CD4-positive, alpha-beta T cell treated with Interleukin-4 for 1 hour (primary cell): Measurements from ENCODE around the gene ROCK2.
"Not testable (repeated sequence)": the region's sequence is repeated elsewhere in the genome, so short reads cannot be mapped to it uniquely, and the experiment has no call there.

ENCODE experiments used
- DNase-seq, 2 donors: peaks; one replicate each; pipeline ENCODE4 v3.0.0-alpha.2; 2020 to 2022

The ROCK2 gene

DNA sequence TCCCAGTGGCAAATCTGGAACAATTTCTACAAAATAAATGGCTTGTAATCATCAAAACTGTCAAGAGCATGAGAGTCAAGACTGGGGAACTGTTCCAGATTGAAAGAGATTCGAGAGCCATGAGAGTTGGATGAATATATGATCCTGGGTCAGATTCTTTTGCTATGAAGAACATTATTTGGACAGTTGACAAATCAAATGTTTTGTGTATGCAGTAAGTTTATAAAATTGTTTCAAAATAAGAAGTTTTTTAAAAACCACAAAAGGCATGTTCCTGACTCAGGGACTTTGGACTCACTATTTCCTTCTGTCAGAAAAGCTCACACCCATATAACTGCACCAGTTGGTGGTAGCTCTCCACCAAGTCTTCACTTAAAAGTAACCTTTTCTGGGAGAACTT lies 38.5 kb downstream of the ROCK2 start:
- no peak for DNase-seq

DNA sequence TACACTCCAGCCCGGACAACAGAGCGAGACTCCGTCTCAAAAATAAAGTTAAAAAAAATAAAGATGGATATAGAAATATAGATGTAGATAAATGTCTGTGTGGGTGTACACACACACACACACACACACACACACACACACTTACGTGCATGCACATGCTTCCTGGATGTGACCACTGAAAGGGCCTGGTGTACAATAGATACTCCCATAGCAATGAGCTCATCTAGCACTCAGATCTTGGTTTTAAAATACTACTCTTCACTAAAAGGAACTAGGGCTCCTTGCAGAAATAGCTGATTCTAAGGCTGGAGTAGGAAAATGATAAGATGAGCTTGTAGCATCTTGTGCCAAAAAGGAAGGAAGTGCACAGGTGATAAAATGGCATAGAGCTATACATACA lies 39.1 kb downstream of the ROCK2 start:
- DNase-seq: no peak

DNA sequence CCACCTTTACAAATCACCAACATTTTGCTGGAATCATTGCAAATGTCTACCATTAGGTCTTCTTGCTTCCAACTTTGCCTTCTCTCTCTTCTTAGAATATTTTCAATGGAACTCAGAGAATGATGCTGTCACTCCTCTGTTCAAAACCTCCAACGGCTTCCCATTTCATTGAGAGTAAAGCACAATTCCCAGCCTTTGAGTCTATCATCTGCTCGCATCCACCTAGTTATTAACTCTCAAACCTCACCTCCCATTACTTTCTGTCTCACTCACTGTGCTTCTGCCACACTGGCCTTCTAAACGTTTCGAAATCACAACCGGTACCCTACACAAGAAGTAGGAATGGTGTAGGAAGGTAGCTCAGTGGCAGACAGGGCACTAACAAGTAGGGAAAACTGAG lies 40.0 kb downstream of the ROCK2 start:
- no peak for DNase-seq

DNA sequence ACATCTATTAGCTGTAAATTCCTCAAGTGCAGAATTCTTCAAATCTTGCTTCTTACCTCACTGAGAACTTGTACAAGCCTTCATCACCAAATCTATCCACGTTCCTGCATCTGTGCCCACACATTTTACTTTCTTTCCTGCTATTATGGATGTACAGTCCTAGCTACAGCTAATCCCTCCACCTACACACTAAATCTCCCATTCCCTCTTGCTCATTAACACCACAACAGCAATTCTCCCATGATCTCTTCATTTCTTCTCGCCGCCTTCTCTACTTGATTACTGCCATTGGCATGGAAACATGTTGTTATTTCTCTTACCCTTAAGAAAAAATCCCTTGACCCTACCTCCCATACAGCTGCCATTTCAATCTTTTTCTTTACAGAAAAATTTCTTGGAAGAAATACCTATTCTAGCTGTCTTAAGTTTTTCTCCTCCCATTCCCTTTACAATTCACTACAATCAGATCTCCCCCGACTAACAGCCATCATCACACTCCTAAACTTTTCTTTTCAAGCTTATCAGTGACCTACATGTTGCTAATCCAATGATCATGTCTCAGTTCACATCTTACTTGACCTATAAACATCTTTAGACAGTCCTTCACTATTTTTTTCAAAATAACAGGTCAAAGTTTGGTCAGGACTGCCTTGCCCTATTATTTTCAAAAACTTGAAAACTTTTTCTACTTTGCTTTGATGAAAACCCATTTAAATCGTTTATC lies 41.0 kb downstream of the ROCK2 start:
- no peak for DNase-seq

DNA sequence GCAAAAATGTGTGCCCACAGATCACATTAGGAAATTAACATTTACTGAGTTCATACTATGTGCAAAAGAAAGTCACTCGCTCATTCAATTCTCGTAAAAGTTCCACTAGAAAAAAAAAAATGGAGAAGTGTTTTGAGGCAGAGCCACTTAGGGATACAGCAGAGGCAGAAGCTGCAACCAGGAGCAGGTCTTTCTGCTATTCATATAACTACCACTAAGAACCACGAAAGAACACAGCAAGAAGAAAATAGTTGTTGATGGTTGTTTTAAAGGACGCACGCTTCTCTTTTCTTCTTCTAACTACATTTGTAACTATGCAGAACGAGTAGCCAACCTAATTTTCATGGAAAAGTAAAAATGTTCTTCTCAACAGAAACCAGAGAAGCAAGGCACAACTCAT lies 45.0 kb downstream of the ROCK2 start:
- no peak for DNase-seq

DNA sequence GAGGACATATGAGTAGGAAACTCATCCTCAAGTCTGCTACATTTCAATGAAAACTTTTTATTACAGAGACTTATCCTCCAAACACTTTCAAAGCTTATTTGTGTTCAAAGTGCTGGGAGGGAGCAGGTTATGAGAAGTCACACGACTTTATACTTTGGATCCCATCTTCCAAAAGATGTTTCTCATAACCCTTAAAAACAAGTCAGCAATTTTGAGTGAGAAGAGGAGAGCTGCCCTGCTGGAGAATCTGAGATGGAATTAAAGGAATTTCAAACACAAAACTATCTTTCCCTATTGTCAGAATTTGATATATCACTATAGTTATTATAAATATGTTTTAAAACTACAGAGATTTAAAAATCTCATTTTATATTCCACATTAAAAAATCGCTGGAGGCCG lies 45.8 kb downstream of the ROCK2 start:
- no peak for DNase-seq

DNA sequence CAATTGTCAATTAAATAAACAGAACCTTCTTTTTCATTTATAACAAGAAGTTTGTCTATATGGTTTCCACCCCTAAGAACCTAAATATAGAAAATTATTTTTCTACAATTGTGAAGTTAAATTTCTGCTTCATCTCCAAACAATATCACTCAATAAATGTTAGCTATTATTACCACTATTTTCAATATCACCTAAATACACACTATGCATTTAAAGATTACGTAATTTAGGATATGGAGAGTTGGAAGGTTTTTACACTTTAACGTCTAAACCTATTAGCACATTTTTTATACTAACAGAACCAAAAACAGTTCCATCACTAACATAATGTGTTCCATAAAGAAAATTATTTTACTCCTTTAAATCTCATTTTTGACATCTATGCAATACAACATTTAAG lies 48.0 kb downstream of the ROCK2 start:
- no peak for DNase-seq

DNA sequence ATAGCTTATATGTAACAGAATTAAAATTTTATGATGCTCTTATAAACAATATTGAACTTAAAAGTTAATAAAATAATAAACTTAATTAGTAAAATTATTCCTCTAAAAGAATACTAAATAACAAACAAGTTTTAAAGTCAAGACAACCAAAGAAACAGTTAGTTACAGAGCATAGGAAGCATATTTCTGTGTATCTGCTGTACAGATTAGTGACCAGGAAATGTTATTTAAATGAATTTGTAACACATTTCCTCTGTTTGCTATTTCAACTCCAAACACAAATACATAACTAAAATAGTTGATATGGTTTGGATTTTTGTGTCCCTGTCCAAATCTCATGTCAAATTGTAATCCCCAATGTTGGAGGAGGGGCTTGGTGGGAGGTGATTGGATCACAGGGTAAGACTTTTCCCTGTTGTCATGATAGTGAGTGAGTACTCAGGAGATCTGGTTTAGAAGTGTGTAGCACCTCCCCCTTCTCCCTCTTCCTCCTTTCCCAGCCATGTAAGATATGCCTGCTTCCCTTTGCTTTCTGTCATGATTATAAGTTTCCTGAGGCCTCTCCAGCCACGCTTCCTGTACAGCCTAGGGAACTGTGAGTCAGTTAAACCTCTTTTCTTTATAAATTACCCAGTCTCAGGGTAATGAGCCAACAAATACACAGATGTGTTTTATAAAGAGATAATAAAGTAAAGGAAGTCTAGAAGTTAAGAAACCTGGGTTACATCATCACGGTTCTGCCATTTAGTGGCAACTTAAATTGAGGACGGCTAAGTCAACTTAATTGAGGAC lies 51.8 kb downstream of the ROCK2 start:
- no peak for DNase-seq

DNA sequence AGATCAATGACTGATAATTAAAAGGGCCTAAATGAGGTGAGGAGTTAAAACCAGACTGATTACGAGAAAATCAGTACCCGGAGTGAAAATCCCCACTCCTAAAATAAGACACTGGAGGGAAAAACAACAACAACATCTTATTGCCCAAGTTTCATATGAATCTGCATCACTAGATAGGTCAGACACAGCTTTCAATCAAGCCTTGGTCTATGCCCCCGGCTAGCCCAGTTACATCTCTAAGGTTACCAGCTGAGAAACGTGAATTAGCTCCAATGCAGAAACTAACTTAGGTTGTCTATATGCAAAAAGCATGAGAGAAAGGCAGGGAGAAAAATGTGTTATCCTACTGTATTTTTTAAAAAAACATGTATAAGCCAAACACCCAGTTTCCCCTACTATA lies 53.7 kb downstream of the ROCK2 start:
- no peak for DNase-seq

DNA sequence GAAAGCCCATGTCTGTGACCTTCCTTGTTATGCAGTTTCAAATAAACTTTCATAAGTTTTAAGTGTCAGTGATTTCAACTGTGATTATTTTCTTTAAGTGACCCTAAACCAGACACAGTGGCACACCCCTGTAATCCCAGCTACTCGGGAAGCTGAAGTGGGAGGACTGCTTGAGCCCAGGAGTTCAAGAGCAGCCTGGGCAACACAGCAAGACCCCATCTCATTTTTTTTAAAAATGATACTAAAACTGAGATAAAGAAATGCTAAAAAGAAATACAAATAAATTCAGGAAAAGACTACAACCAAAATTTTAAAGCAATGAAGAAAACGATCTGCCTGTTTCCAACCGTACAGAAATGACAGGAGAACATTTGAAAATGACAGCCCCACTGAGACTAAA lies 54.2 kb downstream of the ROCK2 start:
- no peak for DNase-seq

DNA sequence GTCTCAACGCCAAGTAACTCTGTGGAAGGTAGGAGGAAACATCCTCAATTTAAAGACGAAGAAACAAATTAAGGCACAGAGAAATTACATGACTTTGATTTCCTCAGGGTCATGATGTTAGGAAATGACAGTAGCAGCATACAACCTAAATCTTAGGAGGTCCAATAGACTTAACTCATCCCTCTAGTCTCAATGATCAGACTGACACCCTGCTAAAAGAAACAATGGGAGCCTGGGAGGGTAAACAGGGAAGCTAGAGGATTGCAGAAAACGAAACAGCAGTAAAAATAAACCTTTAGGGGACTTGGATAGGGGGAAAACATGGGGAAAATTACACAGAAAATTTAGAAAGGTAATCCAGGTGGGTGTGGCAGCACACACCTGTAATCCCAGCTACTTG lies 56.0 kb downstream of the ROCK2 start:
- no peak for DNase-seq

DNA sequence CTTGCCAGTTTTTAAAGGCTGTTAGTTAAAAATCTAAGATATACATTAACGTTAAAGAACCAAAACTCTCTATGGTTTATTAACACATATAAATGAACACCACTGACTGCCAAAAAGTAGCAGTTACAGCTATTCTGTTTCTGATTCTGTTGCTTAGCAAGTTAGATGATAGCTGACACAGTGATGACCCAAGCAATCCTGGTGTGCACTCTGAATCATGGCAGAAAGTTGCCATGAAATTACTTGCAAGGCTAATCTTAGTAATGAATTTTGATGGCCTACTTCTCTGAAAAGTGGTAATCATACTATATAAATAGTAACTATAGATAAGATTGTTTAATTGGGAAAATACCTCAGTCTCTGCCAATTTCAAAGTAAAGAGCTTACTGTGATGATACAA lies 57.7 kb downstream of the ROCK2 start:
- DNase-seq: no peak

DNA sequence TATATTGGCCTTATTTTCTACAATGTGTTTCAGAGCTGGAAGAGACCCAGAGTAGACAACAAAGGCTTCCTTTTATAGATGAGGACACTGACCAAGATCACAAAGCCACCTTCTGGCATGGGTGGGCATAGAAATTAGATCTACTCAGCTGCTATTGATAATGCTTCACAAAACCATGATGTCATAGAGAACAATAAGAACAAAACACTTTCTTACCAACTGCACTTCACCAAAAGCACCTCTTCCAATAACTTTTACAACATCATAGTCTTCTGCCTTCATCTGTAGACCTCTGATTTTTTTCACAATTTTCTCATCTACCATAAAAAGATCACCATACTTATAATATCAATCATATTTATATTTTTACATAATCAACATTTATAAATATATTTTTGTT lies 58.1 kb downstream of the ROCK2 start:
- no peak for DNase-seq

DNA sequence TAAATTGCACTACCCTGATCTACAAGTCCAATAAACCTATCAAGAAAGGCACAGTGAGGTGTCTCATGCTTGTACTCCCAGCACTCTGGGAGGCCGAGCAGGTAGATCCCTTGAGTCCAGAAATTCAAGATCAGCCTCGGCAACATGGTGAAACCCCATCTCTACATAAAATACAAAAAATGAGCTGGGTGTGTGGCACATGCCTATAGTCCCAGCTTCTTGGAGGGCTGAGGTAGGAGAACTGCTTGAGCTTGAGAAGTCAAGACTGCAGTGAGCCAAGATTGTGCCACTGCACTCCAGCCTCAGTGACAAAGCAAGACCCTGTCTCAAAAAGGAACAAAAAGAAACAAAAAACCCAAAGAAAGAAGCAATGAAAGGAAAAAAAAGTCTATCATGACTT lies 58.9 kb downstream of the ROCK2 start:
- DNase-seq: no peak

DNA sequence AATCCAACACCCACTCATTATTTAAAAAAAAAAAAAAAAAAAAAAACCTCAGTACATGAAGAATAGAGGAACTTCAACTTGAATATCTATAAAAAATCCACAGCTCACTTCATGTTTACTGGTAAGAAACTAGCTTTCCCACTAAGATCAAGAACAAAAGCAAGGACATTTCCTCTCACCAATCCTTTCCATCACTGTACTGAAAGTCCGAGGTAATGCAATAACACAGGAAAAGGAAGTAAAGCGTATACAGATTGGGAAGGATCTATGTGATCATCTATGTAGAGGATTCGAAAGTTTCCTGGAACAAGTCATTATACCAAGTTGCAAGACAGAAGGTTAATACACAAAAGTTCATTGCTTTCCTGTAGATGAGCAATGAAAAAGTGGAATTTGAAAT lies 63.2 kb downstream of the ROCK2 start:
- DNase-seq: no peak

DNA sequence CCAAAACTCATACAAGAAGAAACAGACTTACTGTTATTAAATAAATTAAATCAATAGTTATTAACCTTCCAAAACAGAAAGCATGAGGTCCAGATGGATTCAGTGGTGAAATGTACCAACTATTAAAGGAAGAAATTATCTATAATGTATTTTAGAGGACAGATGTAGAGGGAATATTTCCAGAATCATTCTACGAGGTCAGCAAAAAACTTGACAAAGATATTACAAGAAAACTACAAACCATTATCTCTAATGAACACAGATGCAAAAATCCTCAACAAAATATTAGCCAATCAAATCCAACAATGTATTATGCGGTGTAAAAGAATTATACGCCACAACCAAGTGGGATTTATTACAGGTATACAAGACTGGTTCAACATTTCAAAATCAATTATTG lies 63.7 kb downstream of the ROCK2 start:
- DNase-seq: no peak

DNA sequence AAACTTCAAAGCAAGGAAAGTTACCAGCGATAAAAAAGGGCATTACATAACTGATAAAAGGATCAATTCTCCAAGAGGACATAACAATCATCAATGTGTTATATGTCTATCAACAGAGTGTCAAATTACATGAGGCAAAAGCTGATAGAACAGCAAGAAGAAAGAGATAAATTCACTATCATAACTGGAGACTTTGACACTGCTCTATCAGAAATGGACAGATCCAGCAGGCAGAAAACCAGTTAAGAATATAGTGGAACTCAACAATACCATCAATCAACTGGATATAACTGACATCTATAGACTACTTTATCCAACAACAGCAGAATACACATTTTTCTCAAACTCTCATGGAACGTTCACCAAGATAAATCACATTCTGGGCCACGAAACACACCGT lies 65.0 kb downstream of the ROCK2 start:
- DNase-seq: no peak

DNA sequence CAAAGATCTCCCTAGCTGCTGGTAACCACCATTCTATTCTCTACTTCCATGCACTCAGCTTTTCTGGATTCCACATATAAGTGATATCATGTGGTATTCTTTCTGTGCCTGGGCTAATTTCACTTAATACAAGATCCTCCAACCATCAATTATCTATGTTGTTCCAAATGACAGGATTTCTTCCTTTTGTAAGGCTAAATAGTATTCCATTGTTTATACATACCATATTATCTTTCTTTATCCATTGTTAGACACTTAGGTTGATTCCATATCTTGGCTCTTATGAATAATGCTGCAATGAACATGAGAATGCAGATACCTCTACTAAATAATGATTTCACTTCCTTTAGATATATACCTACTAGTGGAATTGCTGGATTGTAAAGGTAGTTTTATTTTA lies 66.2 kb downstream of the ROCK2 start:
- DNase-seq: no peak

DNA sequence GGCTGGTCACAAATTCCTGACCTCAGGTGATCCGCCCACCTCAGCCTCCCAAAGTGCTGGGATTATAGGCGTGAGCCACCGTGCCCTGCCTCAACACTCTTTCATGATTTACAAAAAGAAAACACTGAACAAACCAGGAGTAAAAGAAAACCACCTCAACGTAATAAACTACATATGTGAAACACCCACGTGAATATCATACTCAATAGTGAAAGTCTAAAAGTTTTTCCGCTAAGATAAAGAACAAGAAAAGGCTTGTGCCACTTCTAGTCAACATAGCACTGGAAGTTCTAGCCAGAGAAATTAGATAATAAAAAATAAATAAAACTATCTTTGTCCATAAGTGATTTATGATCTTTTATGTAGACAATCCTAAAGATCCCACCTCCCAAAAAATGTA lies 68.5 kb downstream of the ROCK2 start:
- no peak for DNase-seq

DNA sequence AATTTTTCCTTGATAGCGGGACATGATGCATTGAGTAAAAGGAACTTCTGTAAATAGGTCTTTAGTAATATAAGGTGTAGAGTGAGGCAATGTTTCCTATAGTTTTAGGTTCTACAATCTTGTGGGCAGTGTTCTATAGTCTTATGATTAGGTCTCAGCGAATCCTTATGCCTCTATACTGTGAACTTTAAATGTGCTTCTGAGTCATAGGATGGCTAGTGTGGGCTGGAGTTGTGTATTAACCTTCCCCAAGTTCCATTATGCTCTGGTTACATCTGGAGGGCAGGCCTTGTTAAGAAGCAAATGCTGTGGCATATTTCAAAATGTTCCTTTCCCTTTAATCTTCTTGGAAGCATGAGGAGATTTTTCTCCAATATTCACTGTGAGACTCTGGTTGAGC lies 73.5 kb downstream of the ROCK2 start:
- DNase-seq: no peak

DNA sequence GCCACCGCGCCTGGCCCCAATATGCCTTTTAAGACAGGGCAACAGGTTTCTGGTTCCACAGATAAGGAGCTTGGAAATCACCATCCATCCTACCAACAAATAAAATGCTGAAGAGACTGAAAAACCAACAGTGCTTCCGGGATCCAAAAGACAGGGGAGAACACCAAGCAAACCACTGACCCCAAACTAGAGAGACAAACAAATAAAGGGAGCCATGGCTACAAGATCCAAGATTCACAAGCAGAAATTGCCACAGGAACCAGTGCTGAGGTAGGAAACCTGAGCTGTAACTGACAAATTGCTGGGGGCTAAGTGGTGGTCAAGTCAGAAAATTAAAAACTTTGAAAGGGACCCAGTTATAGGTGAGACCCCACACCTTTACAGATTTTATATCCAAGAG lies 76.5 kb downstream of the ROCK2 start:
- DNase-seq: no peak

DNA sequence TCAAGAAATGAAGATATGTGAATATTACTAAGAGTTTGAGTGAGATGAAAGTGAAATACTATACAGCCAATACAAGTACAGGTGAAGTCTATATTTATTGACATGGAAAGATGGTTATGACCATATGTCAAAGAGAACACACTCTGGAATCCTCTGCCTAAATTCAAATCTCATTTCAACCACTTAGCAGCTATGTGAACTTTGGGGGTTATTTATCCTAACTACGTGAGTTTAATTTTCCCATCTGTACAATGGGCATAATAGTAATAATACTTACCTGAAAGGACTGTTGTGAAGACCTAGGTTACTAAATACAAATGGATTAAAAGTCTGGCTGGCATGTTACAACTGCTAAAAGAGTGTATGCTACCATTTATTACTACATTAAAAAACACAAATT lies 79.6 kb downstream of the ROCK2 start:
- DNase-seq: no peak

DNA sequence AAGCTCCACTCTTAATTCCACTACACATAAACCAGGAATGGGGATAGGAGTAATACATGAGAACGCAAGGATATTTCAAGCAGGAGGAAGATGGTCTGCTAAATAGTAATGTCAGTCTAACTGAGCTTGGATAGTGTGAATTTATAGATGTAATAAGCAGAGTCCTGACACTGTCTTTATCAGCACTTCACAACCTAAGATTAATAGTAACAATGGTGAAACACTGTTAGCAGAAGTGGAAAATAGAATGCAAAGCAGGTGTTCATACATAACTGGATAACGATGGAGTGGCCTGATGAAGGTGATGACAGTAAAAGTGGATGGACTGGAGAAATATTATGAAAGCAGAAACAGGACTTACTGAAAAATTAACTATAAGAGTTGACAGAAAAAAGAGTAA lies 80.4 kb downstream of the ROCK2 start:
- DNase-seq: no peak

DNA sequence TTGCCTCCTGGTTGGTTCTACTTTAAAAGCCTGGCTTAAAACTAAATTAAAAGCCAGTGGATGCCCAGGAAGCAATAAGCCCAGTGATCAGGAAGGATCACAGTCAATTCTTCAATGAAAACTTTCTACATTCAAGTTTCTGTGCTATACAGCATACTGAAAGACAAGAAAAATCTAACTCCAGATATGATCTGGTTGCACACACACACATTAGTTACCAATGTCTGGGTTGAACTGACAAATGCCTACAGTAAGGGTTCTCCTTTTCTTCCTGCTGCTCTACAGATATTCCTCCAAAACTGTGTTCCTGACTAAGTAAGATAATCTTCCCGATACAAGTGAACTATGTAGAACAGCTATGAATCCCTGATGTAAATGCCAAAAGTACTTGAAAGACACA lies 81.3 kb downstream of the ROCK2 start:
- DNase-seq: no peak

DNA sequence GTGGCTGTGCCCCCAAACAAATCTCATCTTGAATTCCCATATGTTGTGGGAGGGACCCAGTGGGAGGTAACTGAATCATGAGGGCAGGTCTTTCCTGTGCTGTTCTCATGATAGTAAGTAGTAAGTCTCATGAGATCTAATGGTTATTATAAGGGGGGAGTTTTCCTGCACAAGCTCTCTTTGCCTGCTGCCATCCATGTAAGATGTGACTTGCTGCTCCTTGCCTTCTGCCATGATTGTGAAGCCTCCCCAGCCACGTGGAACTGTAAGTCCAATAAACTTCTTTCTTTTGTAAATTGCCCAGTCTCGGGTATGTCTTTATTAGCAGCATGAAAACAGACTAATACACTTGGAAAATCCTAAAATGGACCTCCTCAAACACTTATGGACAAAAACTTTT lies 82.0 kb downstream of the ROCK2 start:
- DNase-seq: not testable (repeated sequence)
